Stimulated activated memory B cell treated with anti-CD40 and anti-IgM and Interleukin-4, amounts not matched to agents 10 μg/mL and 1 μg/mL and 100 μg/mL, for 72 hours (primary cell): ENCODE data around the gene THAP8.
"Not testable (repeated sequence)": the region's sequence is repeated elsewhere in the genome, so short reads cannot be mapped to it uniquely, and the experiment has no call there.

Source experiments
- ATAC-seq: fragments of 150-1000 bp; cut with Tn5 transposase; 2 replicates; pipeline ENCODE4 v1.10.0; 2021
- H3K27ac Mint-ChIP-seq: one replicate; pipeline ENCODE4 v1.8.0; 2022; ENCODE audit warnings: mild to moderate bottlenecking, mixed read lengths
- H3K27me3 Mint-ChIP-seq: one replicate; pipeline ENCODE4 v1.8.0; 2022; ENCODE audit warnings: mixed read lengths
- H3K36me3 Mint-ChIP-seq: one replicate; pipeline ENCODE4 v1.8.0; 2022; ENCODE audit warnings: mixed read lengths
- H3K4me1 Mint-ChIP-seq: one replicate; pipeline ENCODE4 v1.8.0; 2022; ENCODE audit warnings: mixed read lengths
- H3K4me3 Mint-ChIP-seq: one replicate; pipeline ENCODE4 v1.8.0; 2022; ENCODE audit warnings: mild to moderate bottlenecking, moderate library complexity, mixed read lengths
- H3K9me3 Mint-ChIP-seq: one replicate; pipeline ENCODE4 v1.8.0; 2022; ENCODE audit warnings: mixed read lengths

THAP8 gene

DNA sequence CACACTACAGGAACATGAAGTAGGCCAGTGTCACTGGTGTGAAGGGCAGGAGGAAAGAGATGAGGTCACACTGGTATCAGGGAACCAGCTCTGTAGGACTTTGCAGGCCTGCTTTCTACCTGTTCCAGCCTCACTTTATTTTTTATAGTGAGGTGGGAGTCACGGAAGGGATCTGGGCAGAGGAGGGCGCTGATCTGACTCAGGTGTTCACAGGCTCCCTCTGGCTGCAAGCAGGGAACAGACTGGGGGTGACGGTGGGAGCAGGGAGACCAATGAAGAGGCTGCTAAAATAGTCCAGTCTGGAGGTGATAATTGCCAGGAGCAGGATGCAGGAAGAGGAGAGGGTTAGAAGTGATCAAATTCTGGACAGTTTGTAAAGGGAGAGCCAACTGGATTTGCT lies 2.8 kb downstream of the THAP8 start:
- no peaks in the 10 kb centered on the region for H3K9me3 Mint-ChIP-seq

DNA sequence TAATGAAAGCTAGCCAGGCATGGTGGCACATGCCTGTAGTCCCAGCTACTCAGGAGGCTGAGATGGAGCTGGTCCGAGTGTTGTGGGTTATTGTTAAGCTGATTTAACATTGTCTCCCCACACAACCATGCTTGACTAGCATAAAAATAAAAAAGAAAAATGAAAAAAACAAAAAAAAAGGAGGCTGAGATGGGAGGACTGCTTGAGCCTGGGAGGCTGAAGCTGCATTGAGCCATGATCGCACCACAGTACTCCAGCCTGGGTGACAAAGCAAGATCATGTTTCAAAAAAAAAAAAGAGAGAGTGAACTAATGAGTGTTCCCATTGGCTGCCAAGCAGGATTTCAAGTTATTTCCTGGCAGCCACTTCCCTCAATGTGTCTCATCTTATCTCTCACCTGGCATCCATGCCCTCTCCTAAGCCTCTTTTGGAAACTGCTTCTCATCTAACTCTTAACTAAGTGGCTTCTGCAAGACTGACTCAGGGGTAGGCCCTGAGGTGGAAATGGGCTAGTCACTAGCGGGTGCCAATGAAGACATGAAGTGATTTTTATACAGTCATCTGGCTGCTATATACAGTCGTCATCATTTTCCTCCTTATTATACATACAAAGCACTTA lies 4.9 kb downstream of the THAP8 start:
- H3K36me3 Mint-ChIP-seq: peaks cover 13% of the 10 kb centered on the region
- no peak overlapping the region for H3K4me3 Mint-ChIP-seq
- H3K27me3 Mint-ChIP-seq: no peaks in the 10 kb centered on the region
- H3K9me3 Mint-ChIP-seq: no peaks in the 10 kb centered on the region
- no peak overlapping the region for H3K27ac Mint-ChIP-seq
- no peak for ATAC-seq
- H3K4me1 Mint-ChIP-seq: peaks cover 6% of the 10 kb centered on the region

More for the DNA sequence above, 2.8 kb downstream of the THAP8 start:
- Mint-ChIP-seq H3K4me1 (peaks cover 13% of the 10 kb centered on the region), H3K36me3 (peaks cover 2% of the 10 kb centered on the region), H3K27me3 (no peaks in the 10 kb centered on the region), H3K4me3 (no peak overlapping the region), H3K27ac (no peak overlapping the region)
- no peak for ATAC-seq

DNA sequence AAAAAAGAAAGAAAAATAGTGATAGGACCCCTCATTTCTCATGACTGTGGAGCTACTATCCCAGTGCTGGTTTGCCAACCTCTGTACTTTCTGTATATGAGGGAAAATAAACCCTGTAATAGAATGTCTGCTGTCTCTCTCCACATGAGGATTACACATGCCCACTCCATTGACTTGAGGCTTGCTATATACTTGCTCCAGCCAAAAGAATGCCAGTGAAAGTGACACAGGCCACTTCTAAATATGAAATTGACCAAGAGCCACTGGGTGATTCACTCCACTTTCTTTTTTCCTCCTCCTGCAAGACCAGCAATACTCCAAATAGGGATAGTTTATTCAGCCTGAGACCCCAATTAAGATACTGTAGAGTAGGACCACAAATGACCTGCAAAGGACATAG lies 6.2 kb downstream of the THAP8 start:
- Mint-ChIP-seq H3K4me3 (no peak overlapping the region), H3K36me3 (peaks cover 13% of the 10 kb centered on the region), H3K4me1 (peaks cover 6% of the 10 kb centered on the region), H3K27ac (no peak overlapping the region), H3K27me3 (no peaks in the 10 kb centered on the region), H3K9me3 (no peaks in the 10 kb centered on the region)
- ATAC-seq: no peak

DNA sequence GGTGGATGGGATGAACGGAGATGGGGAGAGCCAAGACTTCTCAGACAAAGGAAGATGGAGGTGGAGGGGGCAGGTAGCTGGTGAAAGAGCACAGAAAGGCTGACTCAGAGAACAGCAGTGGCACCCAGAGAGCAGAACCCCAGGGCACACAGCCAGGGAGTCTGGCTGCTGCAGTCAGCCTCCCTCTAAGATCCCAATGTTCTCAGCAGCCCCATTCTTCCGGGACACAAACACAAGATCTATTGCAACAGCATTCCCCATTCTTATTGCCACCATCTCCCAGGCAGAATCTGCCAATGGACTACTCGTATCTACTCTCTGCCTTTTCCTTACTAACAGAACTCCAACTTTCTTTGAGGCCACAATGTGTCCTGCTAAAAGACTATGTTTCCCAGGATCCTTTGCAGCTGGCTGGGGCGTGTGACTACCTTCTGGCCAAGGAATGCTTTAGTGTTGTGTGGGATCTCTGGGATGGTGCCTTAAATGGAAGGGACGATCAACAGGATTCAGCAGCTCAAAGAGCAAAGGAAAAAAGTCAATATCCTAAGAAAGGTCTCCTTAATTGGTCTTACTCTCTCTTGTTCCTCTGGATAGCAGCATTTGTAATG lies 7.5 kb downstream of the THAP8 start:
- Mint-ChIP-seq H3K27ac (no peak overlapping the region), H3K27me3 (no peaks in the 10 kb centered on the region)

GRCh38 chr19:36043952-36044351 lies 10.1 kb downstream of the THAP8 start:
- ATAC-seq: no peak
- no peaks in the 10 kb centered on the region for H3K4me1 Mint-ChIP-seq

More for the DNA sequence above, 7.5 kb downstream of the THAP8 start:
- ATAC-seq: no peak
- H3K36me3 Mint-ChIP-seq: peaks cover 13% of the 10 kb centered on the region
- peaks cover 6% of the 10 kb centered on the region for H3K4me1 Mint-ChIP-seq
- no peak overlapping the region for H3K4me3 Mint-ChIP-seq
- no peaks in the 10 kb centered on the region for H3K9me3 Mint-ChIP-seq

GRCh38 chr19:36041831-36042230 lies 12.3 kb downstream of the THAP8 start:
- H3K4me1 Mint-ChIP-seq: no peaks in the 10 kb centered on the region
- ATAC-seq: no peak
- no peak overlapping the region for H3K27ac Mint-ChIP-seq
- H3K4me3 Mint-ChIP-seq: no peak overlapping the region
- peaks cover 19% of the 10 kb centered on the region for H3K36me3 Mint-ChIP-seq
- H3K27me3 Mint-ChIP-seq: no peaks in the 10 kb centered on the region
- H3K9me3 Mint-ChIP-seq: no peaks in the 10 kb centered on the region

More at GRCh38 chr19:36043952-36044351, 10.1 kb downstream of the THAP8 start:
- Mint-ChIP-seq H3K36me3 (peaks cover 13% of the 10 kb centered on the region), H3K9me3 (no peaks in the 10 kb centered on the region), H3K27ac (no peak overlapping the region), H3K4me3 (no peak overlapping the region), H3K27me3 (no peaks in the 10 kb centered on the region)

DNA sequence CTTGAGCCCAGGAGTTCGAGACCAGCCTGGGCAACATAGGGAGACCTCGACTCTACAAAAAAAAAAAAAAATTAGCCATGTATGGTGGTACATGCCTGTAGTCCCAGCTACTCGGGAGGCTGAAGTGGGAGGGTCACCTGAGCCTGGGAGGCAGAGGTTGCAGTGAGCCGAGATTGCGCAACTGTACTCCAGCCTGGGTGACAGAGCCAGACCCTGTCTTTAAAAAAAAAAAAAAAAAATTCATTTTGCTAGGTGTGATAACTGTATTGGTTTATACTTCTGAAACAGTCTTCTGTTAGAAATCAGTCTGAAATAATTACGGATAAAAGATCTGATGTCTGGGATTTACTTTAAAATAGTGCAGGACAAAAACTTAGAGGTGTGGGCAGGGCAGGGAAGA lies 13.0 kb downstream of the THAP8 start:
- not testable (repeated sequence) for H3K27ac Mint-ChIP-seq, H3K4me3 Mint-ChIP-seq, H3K27me3 Mint-ChIP-seq, H3K4me1 Mint-ChIP-seq, H3K9me3 Mint-ChIP-seq, ATAC-seq
- H3K36me3 Mint-ChIP-seq: peaks cover 16% of the 10 kb centered on the region

- no peaks in the 10 kb centered on the region for H3K27me3 Mint-ChIP-seq
These were observed 13.6 kb downstream of the THAP8 start for GRCh38 chr19:36040495-36040894.

GRCh38 chr19:36032251-36033104 lies 21.6 kb downstream of the THAP8 start, which contains the start of gene CLIP3:
TSS of gene CLIP3 (minus strand) at chr19:36032873. CDS start at chr19:36032357, 516 bp downstream.
- Mint-ChIP-seq H3K4me3 (peak within 1 kb of the TSS; percentile 29), H3K4me1 (peaks cover 7% of the 10 kb centered on the region), H3K9me3 (no peaks in the 10 kb centered on the region), H3K27ac (no peak within 1 kb of the TSS), H3K36me3 (peaks cover 52% of the 10 kb centered on the region), H3K27me3 (no peaks in the 10 kb centered on the region)
- peak; percentile 32 for ATAC-seq

More at GRCh38 chr19:36040495-36040894, 13.6 kb downstream of the THAP8 start:
- Mint-ChIP-seq H3K4me1 (no peaks in the 10 kb centered on the region), H3K4me3 (no peak overlapping the region), H3K36me3 (peaks cover 15% of the 10 kb centered on the region), H3K27ac (no peak overlapping the region), H3K9me3 (no peaks in the 10 kb centered on the region)
- ATAC-seq: no peak

DNA sequence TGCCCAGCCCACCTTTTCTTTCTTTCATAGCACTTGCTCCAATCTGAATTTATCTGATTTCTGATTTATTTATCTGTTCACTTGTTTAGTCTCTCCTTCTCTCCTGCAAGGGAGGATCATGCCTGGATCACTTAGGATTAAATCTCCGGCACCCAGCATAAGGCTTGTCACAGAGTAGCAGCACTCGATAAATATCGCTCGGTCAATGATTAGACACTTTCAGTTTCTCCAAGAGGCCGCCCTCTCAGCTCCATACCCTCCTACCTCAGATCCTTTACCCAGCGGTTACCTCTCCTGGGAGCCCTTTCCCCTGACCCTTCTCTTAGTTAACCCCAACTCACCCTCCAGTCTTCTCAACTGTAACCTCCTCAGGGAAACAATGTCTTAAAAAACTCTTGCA lies 22.8 kb downstream of the THAP8 start:
- peaks cover 7% of the 10 kb centered on the region for H3K4me1 Mint-ChIP-seq
- no peak overlapping the region for H3K4me3 Mint-ChIP-seq
- no peak for ATAC-seq
- H3K27me3 Mint-ChIP-seq: no peaks in the 10 kb centered on the region
- H3K27ac Mint-ChIP-seq: no peak overlapping the region
- no peaks in the 10 kb centered on the region for H3K9me3 Mint-ChIP-seq
- H3K36me3 Mint-ChIP-seq: peaks cover 45% of the 10 kb centered on the region

DNA sequence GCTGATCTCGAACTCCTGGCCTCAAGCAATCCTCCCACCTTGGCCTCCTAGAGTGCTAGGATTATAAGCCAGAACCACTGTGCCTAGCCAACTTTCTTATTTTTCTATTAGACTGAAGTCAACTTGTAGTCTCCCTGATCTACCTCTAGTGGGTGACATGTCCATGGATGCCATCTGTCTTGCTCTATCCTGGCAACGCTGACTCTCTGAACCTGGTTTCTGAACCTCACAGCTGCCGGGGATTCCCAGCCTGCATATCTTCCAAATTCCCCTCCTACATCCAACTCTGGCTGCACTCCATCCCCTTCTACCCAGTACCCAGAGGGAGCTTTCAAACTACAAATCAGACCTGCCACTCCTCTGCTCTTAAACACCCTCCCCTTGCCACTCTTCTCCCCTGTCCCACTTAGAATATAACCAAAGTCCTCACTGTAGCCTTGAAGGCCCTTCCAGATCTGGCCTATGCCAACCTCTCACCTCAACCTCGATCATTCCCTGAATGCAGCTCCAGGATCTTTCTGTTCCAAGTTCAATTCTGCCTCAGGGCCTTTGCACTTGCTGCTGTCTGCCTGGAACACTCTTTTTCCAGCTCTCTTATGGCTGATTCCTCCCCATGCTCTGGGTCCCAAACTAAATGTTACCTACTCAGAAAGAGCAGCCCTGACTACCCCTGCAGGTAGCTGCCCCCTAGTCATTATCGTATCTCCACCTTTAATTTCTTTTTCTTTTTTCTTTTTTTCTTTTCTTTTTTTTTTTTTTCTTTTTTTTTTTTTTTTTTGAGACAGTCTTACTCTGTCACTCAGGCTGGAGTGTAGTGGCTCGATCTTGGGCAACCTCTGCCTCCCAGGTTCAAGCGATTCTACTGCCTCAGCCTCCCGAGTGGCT lies 23.6 kb downstream of the THAP8 start:
- H3K27ac Mint-ChIP-seq: no peak overlapping the region
- ATAC-seq: no peak

DNA sequence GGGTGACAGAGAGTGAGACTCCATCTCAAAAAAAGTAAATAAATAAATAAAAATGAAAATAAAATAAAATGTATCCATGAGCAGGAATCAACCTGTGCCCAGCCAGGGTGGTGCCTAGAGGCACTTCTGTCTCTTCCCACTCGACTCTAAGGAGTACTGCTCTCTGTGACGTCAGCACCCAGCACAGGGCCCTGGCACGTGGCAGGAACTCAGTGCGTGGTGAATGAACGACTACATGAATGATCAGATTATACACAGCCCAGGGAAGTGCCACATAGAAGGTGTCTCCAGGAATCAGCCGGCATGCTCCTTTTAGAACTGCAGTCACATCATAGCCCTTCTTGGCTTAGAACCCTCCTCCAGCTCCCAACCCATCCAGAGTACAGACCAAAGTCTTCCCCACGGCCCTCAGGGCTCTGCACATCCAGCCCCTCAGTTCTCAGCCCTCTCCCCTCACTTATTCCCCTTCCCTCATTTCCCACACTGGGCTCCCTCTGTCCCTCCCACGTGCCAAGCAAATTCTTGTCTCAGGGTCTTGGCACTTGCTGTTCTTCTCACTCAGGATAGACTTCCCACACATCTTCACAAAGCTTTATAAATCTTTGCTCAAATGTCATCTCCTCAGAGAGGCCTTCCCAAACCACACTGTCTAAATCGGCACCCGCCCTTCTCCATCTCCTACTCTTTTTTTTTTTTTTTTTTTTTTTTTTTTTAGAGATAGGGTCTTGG lies 25.6 kb downstream of the THAP8 start:
- Mint-ChIP-seq H3K4me1 (peaks cover 7% of the 10 kb centered on the region), H3K27ac (no peak overlapping the region), H3K27me3 (no peaks in the 10 kb centered on the region), H3K36me3 (peaks cover 33% of the 10 kb centered on the region), H3K4me3 (no peak overlapping the region), H3K9me3 (no peaks in the 10 kb centered on the region)
- no peak for ATAC-seq

More for the DNA sequence above, 23.6 kb downstream of the THAP8 start:
- H3K9me3 Mint-ChIP-seq: no peaks in the 10 kb centered on the region
- H3K36me3 Mint-ChIP-seq: peaks cover 40% of the 10 kb centered on the region
- no peak overlapping the region for H3K4me3 Mint-ChIP-seq
- H3K27me3 Mint-ChIP-seq: no peaks in the 10 kb centered on the region
- peaks cover 7% of the 10 kb centered on the region for H3K4me1 Mint-ChIP-seq

GRCh38 chr19:36027696-36028095 lies 26.4 kb downstream of the THAP8 start:
- H3K9me3 Mint-ChIP-seq: no peaks in the 10 kb centered on the region
- peaks cover 4% of the 10 kb centered on the region for H3K4me1 Mint-ChIP-seq
- H3K36me3 Mint-ChIP-seq: peaks cover 40% of the 10 kb centered on the region
- H3K27ac Mint-ChIP-seq: no peak overlapping the region
- ATAC-seq: no peak
- H3K27me3 Mint-ChIP-seq: no peaks in the 10 kb centered on the region
- no peak overlapping the region for H3K4me3 Mint-ChIP-seq
